Kidney (tissue), 14 donors: Measurements from ENCODE around the gene EIF4ENIF1. TPM values are rescaled to one million over a fixed set of nuclear protein-coding genes. Genes with fewer than 3 reads are reported as not detected.

Experiments
- DNase-seq, 5 donors: peaks; one replicate each; pipeline ENCODE4 v3.0.0-alpha.2; 2013 to 2020
- FAIRE-seq: peaks from 2 replicates; lab custom pipeline; 2012; peaks lifted over from hg19 to GRCh38; lab: Jason Lieb, UNC
- H3K27ac ChIP-seq, 2 donors: one replicate each; pipeline ENCODE4 v1.7.0; 2013; ENCODE audit warnings: low read depth in 2 of 2, low read length in 2 of 2, inconsistent platforms in 1 of 2
- H3K27me3 ChIP-seq: one replicate; pipeline ENCODE4 v1.7.1; 2013; ENCODE audit warnings: low read length, inconsistent platforms; ENCODE audit not compliant: control insufficient read depth, insufficient read depth
- H3K36me3 ChIP-seq, 3 donors: one replicate each; pipeline versions ENCODE4 v1.7.0 to v1.7.1; 2013; ENCODE audit warnings: low read length in 3 of 3, control low read depth in 1 of 3, inconsistent platforms in 1 of 3; ENCODE audit not compliant: insufficient read depth in 3 of 3, control insufficient read depth in 2 of 3
- H3K4me1 ChIP-seq, 3 donors: one replicate each; pipeline versions ENCODE4 v1.7.0 to v1.7.1; 2013; ENCODE audit warnings: low read length in 3 of 3, inconsistent platforms in 1 of 3, low read depth in 1 of 3; ENCODE audit not compliant: control insufficient read depth in 2 of 3, insufficient read depth in 2 of 3
- H3K4me3 ChIP-seq, 3 donors: one replicate each; pipeline versions ENCODE4 v1.7.0 to v1.8.1; 2013; ENCODE audit warnings: low read length in 3 of 3, control low read depth in 1 of 3, inconsistent platforms in 1 of 3
- H3K9ac ChIP-seq, 3 donors: one replicate each; pipeline versions ENCODE4 v1.7.0 to v1.7.1; 2013; ENCODE audit warnings: low read length in 3 of 3, control low read depth in 1 of 3, inconsistent platforms in 1 of 3
- H3K9me3 ChIP-seq, 3 donors: one replicate each; pipeline versions ENCODE4 v1.7.0 to v1.7.1; 2013; ENCODE audit warnings: low read length in 3 of 3, control low read depth in 1 of 3, inconsistent platforms in 1 of 3; ENCODE audit not compliant: control insufficient read depth in 2 of 3, insufficient read depth in 1 of 3
- intact Hi-C: fragments of 100-400 bp; cut with DNase I; formaldehyde crosslinking; loops from one replicate; pipeline ENCODE4 v1.11.1; 2022
- polyA plus RNA-seq: library from polyadenylated mRNA; stranded (reverse); fragments of 350-450 nt; fragmentation: Illumina TruSeq; extraction: RNeasy Lipid Tissue Mini Kit (QIAGEN cat#74804); gene quantifications from one replicate; pipeline ENCODE4 v1.2.3, GENCODE V29; 2014; ENCODE audit warnings: low read depth, low replicate concordance; ENCODE audit not compliant: insufficient read depth
- total RNA-seq: library from RNA; stranded (reverse); fragmentation: NEBNext Ultra II Directional; extraction: Animal tissue kit (Norgen Biotek cat#: 25700); gene quantifications from one replicate; pipeline ENCODE4 v1.2.1, GENCODE V29; 2021
- TF ChIP-seq, protein P1 (sequence below): IDR thresholded peaks from 3 replicates; pipeline ENCODE4 v1.5.1; 2012; ENCODE audit warnings: mild to moderate bottlenecking, moderate library complexity, borderline replicate concordance; ENCODE audit not compliant: insufficient read depth; ENCODE audit errors: extremely low read depth
- donor health status: control.
- donor health status: control.
- donor health status: control.
- donor health status: control.
- donor health status: control.
- donor health status: DM: yes; HTN: yes; CAD: no.
- donor health status: Normal renal cell carcinoma (clear cell type).

Gene EIF4ENIF1
- total and polyA plus RNA-seq, 2 donors from 2014 or later, result 13.8 to 39.1 TPM

GRCh38 chr22:31477329-31477728 is 12.3 kb downstream of the EIF4ENIF1 start:
- Histone ChIP-seq H3K27ac (no peak overlapping the region), H3K4me1 (no peaks in the 10 kb centered on the region), H3K36me3 (peaks cover 6 to 26% (median 17%) of the 10 kb centered on the region in 3 donors), H3K4me3 (no peak overlapping the region), H3K9ac (no peak overlapping the region), H3K9me3 (no peaks in the 10 kb centered on the region), H3K27me3 (no peaks in the 10 kb centered on the region)
- DNase-seq, result no peak
- intact Hi-C loops, result no loop called here
- FAIRE-seq, result no peak
- TF ChIP-seq, protein P1, sequence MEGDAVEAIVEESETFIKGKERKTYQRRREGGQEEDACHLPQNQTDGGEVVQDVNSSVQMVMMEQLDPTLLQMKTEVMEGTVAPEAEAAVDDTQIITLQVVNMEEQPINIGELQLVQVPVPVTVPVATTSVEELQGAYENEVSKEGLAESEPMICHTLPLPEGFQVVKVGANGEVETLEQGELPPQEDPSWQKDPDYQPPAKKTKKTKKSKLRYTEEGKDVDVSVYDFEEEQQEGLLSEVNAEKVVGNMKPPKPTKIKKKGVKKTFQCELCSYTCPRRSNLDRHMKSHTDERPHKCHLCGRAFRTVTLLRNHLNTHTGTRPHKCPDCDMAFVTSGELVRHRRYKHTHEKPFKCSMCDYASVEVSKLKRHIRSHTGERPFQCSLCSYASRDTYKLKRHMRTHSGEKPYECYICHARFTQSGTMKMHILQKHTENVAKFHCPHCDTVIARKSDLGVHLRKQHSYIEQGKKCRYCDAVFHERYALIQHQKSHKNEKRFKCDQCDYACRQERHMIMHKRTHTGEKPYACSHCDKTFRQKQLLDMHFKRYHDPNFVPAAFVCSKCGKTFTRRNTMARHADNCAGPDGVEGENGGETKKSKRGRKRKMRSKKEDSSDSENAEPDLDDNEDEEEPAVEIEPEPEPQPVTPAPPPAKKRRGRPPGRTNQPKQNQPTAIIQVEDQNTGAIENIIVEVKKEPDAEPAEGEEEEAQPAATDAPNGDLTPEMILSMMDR, result no peak

DNA sequence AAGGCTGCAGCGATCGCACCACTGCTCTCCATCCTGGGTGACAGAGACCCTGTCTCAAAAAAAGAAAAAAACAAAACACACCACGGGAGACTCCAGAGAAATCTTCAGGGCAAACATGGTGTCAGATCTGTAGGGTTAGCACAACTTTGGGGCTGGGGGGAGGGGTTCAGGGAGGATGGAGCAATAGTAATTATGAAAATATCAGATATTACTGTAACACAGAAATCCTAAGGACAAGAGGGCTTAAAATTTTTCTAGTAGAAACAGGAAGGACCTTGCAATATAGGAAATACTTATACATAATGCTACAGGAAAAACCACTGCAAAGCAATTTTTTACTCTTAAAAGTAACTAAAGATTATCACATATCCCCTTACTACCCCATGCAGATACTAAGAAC is 13.8 kb downstream of the EIF4ENIF1 start:
- Histone ChIP-seq H3K4me1 (no peaks in the 10 kb centered on the region), H3K27me3 (no peaks in the 10 kb centered on the region), H3K27ac (no peak overlapping the region), H3K9ac (no peak overlapping the region), H3K36me3 (peaks cover 2 to 12% (median 8%) of the 10 kb centered on the region in 3 donors), H3K4me3 (no peak overlapping the region), H3K9me3 (no peaks in the 10 kb centered on the region)
- FAIRE-seq (no peak), DNase-seq (no peak)
- intact Hi-C loops, result no loop called here
- TF ChIP-seq, protein P1, result no peak

DNA sequence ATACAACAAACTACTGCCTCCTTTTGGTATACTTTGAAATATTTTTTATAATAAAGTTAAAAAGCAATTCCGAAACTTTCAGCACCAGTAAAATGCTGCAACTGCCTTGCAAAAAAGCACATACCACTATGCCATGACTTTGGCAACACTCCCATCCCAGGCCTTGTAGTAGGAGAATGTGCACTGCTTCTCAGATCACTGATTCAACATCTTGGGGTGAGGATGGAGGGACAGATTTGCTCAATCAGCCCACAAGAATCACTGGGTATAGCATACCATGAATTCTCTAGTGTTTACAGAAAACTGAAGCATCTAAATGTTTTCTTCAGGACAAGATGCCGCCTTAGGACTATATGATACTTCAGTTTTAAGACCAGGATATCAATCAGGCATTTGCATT is 14.9 kb downstream of the EIF4ENIF1 start:
- FAIRE-seq (no peak), DNase-seq (no peak)
- Histone ChIP-seq H3K9ac (no peak overlapping the region), H3K36me3 (peaks cover 2 to 4% (median 3%) of the 10 kb centered on the region in 3 donors), H3K9me3 (no peaks in the 10 kb centered on the region), H3K4me1 (no peaks in the 10 kb centered on the region), H3K27me3 (no peaks in the 10 kb centered on the region), H3K4me3 (no peak overlapping the region), H3K27ac (no peak overlapping the region)
- intact Hi-C loops, result no loop called here
- TF ChIP-seq, protein P1, result no peak

DNA sequence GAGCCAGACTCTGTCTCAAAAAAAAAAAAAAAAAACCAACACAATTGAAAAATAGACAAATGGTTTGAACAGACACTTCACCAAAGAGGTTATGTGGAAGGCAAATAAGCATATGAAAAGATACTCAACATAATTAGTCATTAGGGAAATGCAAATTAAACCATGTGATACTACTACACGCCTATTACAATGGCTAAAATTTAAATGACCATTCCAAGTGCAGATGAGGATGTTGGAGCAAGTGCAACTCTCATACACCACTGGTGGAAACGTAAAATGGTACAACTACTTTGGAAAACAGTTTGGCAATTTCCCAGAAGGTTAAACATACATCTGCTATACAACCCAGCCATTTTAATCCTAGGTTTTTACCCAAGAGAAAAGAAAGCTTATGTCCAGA is 24.3 kb downstream of the EIF4ENIF1 start:
- no peaks in the 10 kb centered on the region for H3K4me1 ChIP-seq
- intact Hi-C loops, result no loop called here
- no peak for FAIRE-seq
- no peak overlapping the region for H3K9ac ChIP-seq
- no peaks in the 10 kb centered on the region for H3K27me3 ChIP-seq
- no peak overlapping the region for H3K27ac ChIP-seq
- H3K9me3 ChIP-seq, result no peaks in the 10 kb centered on the region
- no peak overlapping the region for H3K4me3 ChIP-seq
- no peak for DNase-seq
- TF ChIP-seq, protein P1, result no peak
- H3K36me3 ChIP-seq, result peaks cover 13 to 43% (median 17%) of the 10 kb centered on the region in 3 donors
